ENCODE results near the gene ARHGAP26.

ARHGAP26 gene

DNA sequence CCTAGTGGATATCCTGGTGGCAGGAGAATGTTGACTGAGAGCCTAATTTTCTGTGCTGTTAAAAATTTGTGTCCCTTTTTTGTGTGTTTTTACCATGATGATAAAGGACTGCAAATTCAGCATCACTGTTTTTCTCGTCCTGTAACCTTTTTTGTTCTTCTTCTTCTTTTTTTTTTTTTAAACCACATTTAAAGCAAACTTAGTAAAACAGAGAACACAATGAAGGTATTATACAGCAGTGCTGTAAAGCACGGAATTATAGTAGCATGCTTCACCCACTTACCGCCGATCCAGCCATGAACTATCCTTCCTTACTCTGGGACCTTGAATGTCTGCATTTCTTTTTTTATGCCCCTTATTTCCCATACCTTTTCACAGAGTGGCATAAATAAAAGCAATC is 280.0 kb downstream of the ARHGAP26 start:
- peak overlapping the region; percentile 66 for H3K27ac ChIP-seq
- no peak overlapping the region for H3K4me3 ChIP-seq (ENCODE audit: low read depth in 1 of 2, low read length in 1 of 2)
- TF ChIP-seq, protein P1, sequence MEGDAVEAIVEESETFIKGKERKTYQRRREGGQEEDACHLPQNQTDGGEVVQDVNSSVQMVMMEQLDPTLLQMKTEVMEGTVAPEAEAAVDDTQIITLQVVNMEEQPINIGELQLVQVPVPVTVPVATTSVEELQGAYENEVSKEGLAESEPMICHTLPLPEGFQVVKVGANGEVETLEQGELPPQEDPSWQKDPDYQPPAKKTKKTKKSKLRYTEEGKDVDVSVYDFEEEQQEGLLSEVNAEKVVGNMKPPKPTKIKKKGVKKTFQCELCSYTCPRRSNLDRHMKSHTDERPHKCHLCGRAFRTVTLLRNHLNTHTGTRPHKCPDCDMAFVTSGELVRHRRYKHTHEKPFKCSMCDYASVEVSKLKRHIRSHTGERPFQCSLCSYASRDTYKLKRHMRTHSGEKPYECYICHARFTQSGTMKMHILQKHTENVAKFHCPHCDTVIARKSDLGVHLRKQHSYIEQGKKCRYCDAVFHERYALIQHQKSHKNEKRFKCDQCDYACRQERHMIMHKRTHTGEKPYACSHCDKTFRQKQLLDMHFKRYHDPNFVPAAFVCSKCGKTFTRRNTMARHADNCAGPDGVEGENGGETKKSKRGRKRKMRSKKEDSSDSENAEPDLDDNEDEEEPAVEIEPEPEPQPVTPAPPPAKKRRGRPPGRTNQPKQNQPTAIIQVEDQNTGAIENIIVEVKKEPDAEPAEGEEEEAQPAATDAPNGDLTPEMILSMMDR (IDR thresholded peaks at IDR 0.05) = no peak
- no peaks in the 10 kb centered on the region for H3K9me3 ChIP-seq
- no peaks in the 10 kb centered on the region for H3K27me3 ChIP-seq
- H3K4me1 ChIP-seq (ENCODE audit: control insufficient read depth in 1 of 2, insufficient read depth in 1 of 2, low read depth in 1 of 2, low read length in 1 of 2) = peaks cover 10 to 11% of the 10 kb centered on the region in 2 experiments
- peaks cover 56% of the 10 kb centered on the region for H3K36me3 ChIP-seq

DNA sequence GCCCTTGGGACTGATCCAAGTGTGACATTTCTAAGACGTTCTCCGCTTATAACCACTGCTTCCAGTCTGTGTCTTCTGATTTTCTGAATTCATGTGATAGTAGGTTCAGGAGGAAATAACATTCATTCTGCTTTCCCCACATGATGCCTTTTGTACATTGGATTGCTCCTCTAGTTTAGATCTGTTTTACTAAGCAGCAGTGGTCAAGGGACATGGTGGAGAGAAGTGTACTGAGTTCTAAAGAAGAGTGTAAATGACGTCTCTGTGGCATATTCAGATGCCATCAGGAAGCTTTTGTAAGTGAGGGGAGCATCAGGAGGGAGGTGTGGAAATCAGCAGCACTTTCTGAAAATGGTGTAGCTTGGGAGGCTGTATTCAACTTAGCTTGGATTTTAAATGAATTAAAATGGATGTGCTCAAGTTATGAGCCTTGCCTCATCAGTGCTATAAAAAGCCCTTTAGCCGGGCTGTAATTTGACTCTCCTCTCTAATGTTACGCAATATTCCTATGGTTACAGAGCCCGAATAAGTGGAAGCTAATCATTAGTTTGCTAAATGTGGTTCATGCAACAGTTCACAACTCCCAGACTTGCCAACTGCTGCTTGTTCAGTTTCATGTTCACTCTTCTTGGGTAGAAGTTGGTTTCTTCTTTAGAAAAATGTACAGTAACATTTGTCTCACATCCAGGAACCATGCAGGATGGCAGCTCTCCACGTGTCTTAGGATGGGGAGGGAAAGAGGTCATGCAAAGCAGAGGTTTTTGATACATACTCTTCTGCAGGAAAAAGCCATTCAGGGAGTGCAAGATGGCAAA is 281.3 kb downstream of the ARHGAP26 start:
- Histone ChIP-seq H3K27ac (peak overlapping the region; percentile 66), H3K27me3 (no peaks in the 10 kb centered on the region), H3K4me1 (ENCODE audit: control insufficient read depth in 1 of 2, insufficient read depth in 1 of 2, low read depth in 1 of 2, low read length in 1 of 2) (peaks cover 10 to 11% of the 10 kb centered on the region in 2 experiments), H3K9me3 (no peaks in the 10 kb centered on the region), H3K36me3 (peaks cover 57% of the 10 kb centered on the region), H3K4me3 (ENCODE audit: low read depth in 1 of 2, low read length in 1 of 2) (no peak overlapping the region)
- TF ChIP-seq, protein P1 (IDR thresholded peaks at IDR 0.05) = no peak

DNA sequence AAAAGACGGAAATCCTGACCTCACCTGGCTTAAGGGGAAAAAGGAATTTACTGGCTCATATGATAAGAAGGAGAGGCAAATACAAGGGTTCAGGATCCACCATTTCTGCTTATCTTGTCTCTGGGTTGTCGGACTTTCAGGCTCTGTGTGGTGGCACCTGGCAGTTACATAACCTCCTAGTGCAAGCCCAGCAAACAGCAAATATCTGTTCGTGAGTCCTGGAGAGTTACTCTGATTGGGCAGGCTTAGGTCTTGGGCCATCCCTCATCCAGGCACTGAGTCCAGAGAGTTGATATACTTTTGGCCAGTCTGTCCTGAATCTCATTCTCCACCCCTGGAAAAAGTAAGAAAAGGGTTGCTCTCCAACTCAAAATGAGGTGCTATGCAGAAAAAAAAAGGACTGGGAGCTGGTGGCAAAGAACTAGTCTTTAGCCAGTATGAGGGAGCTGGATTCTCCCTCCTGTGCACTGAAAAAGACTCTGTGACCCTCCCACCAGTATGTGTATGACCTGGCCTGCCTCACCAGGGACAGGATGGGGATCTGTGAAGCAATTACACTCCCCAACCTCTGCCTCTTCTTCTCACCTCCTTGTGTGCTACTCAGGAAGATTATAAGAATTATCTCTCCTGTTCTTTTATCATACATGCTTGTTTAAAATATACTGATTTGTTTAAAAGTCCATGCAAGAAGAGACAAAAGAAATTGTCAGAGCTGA is 282.9 kb downstream of the ARHGAP26 start:
- Histone ChIP-seq H3K36me3 (peaks cover 69% of the 10 kb centered on the region), H3K4me3 (ENCODE audit: low read depth in 1 of 2, low read length in 1 of 2) (no peak overlapping the region), H3K27me3 (no peaks in the 10 kb centered on the region), H3K4me1 (ENCODE audit: control insufficient read depth in 1 of 2, insufficient read depth in 1 of 2, low read depth in 1 of 2, low read length in 1 of 2) (peaks cover 10 to 19% of the 10 kb centered on the region in 2 experiments), H3K27ac (peak overlapping the region; percentile 1), H3K9me3 (no peaks in the 10 kb centered on the region)
- TF ChIP-seq, protein P1 (IDR thresholded peaks at IDR 0.05) = no peak

DNA sequence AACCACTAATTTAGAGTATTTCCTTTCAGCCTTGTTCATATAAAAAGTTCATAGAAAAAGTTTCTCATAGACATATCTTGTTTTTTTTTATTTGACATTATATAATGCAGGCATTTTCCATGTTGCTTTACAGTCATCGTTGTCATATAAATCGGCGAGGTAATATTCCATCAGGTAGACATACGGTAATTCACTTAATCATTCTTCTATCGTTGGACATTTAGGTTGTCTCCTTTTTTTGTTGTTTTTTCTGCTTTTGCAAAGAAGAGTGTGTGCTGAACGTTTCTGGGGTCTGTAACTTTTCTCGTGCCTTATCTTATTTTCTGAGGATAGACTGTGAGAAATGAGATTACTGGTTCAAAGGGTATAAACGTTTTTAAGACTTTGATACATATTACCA is 283.6 kb downstream of the ARHGAP26 start:
- TF ChIP-seq, protein P1 (IDR thresholded peaks at IDR 0.05) = no peak

DNA sequence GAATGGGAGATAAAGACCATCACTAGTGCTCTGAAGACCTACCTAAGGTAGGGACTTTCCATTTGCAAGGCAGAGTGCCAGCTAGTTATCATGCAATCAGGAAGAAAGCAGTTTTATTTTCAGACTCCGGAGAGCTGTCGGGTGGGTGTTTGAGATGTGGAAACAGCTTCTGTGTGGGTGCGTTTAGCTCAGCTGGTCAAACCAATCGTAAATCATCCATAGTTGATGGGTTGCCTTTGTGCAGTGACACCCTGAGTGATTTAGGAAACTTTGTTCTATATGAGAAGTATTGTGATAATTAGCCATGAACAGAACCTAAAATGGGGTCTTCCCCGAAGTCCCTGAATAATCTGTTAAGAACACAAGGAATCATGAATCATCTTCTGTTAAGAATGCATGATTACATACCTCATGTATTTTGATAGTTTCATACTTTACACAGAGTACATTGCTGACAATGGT is 284.3 kb downstream of the ARHGAP26 start:
- H3K36me3 ChIP-seq = peaks cover 83% of the 10 kb centered on the region
- TF ChIP-seq, protein P1 (IDR thresholded peaks at IDR 0.05) = no peak
- H3K27me3 ChIP-seq = no peaks in the 10 kb centered on the region
- H3K27ac ChIP-seq = no peak overlapping the region
- H3K4me3 ChIP-seq (ENCODE audit: low read depth in 1 of 2, low read length in 1 of 2) = no peak overlapping the region
- peaks cover 10 to 19% of the 10 kb centered on the region in 2 experiments for H3K4me1 ChIP-seq (ENCODE audit: control insufficient read depth in 1 of 2, insufficient read depth in 1 of 2, low read depth in 1 of 2, low read length in 1 of 2)
- H3K9me3 ChIP-seq = no peaks in the 10 kb centered on the region

More for the DNA sequence above, 283.6 kb downstream of the ARHGAP26 start:
- Histone ChIP-seq H3K27ac (no peak overlapping the region), H3K9me3 (no peaks in the 10 kb centered on the region), H3K4me1 (ENCODE audit: control insufficient read depth in 1 of 2, insufficient read depth in 1 of 2, low read depth in 1 of 2, low read length in 1 of 2) (peaks cover 10 to 19% of the 10 kb centered on the region in 2 experiments), H3K36me3 (peaks cover 76% of the 10 kb centered on the region), H3K4me3 (ENCODE audit: low read depth in 1 of 2, low read length in 1 of 2) (no peak overlapping the region), H3K27me3 (no peaks in the 10 kb centered on the region)

All from neutrophil (primary cell).